Measurements from ENCODE around the gene SMIM41.

Gene SMIM41

DNA sequence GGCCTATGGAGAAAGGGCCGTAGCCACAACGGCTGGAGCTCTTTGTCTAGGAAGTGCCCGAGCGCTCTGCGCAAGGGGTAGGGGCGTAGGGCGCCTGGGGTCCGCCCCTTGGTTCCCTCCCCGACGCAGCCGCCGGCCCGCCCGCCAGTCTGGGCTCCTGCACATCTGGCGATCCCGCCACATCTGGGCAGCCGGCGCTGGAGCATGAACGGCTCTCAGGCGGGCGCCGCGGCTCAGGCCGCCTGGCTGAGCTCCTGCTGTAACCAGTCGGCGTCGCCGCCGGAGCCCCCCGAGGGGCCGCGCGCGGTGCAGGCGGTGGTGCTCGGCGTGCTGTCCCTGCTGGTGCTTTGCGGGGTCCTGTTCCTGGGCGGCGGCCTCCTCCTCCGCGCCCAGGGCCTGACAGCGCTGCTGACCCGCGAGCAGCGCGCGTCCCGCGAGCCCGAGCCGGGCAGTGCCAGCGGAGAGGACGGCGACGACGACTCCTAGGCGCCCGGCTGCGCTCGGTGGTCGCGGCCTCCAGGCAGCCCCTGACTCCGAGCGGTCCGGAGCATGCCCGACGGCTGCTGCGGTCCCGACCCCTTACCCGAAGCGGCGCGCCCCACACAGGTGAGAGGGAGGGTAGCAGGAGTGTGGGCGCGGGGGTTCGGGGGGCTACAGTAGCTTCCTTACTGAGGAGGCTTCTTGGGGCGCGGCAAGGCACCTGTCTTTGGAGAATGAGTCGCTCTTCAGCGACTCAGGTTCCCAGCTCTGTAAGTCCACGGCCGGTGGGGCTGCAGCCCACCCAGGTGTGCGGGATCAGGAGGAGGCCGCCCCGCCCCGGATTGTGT, at the start of gene SMIM41:
Gene SMIM41 (plus strand): TSS at position 129 of the 827 bp plus-strand sequence. CDS start 76 bp downstream, at position 205.
- no peak for DNase-seq (ENCODE audit: low read depth)

DNA sequence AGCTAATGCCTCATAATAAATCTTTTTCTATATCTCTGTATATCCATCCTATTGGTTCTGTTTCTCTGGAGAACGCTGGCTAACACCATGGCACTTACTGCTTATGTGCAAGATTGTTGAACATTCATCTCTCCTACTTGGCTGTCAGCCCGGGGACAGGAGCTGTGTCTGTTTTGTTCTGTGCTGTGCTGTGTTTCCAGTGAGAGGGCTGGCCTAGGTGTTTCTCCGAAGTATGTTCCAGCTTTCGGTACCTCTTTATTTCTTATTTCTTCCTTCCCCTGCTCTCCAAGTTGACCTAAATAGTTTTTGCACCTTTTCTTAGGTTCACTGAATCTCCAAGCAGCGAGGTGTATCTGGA, 47.1 kb upstream of the SMIM41 start:
- peak; percentile 70 for DNase-seq (ENCODE audit: low read depth)

DNA sequence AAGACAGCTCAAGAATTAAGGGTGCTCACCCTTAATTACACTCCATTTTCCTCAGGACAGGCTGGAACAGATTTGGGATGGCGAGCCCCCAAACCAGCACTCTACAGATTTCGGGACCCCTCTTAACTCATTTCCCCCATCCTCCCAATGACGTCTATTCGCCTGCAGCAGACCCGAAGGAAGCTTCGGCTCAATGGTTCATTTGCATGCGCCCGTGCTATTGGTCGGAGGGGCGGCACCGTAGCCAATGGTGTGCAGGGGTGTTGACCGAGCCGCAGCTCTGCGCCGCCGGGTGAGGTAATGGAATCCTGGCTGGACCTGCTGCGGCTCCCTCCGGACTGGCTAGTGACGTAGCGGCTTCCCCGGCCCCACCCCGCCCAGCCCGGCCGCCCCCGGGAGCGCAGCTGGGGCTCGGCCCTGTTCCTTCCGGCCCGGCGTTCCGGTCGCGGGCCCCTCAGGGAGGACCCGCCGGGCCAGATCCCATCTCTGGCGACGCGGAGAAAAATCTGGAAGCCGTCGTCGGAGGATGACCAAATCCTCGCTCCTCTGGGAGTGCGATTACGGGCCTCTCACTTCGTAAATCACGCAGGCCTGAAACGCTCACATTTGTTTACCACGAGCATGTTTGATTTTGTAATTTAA, 46.6 kb upstream of the SMIM41 start:
- peak; percentile 98 for DNase-seq (ENCODE audit: low read depth)

DNA sequence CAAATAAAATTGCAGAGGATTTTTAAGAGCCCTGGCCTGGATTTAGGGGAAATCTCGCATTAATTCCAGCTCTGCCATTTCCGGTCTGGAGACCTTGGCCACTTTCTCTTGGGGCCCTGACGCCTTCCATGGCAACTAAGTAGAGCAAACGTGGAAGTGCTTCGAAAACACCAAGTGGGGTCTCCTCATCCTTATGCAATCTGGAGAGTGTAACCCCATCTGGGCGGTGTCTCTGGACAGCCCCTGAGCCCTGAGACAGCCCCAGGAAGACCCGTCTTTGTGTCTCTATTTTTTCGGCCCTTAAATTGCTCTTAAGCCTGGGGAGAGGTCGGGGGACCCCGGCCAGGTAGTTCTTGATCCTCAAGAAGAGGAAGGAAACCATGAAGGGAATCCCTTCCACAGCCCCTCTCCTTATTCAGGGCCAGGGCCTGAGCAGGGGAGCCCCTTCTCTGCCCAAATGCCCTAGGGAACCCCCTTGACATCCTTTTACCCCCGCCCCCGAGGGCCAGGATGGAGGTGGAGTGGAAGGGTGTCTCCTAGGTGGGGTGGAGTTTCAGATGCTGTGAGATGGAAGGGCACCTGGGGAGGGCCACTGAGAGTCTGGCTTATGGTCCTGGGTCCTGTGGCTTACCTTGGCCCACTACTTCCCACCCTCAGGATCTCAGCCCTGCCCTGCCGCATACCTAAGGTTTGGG, 45.9 kb upstream of the SMIM41 start:
- no peak for DNase-seq (ENCODE audit: low read depth)

DNA sequence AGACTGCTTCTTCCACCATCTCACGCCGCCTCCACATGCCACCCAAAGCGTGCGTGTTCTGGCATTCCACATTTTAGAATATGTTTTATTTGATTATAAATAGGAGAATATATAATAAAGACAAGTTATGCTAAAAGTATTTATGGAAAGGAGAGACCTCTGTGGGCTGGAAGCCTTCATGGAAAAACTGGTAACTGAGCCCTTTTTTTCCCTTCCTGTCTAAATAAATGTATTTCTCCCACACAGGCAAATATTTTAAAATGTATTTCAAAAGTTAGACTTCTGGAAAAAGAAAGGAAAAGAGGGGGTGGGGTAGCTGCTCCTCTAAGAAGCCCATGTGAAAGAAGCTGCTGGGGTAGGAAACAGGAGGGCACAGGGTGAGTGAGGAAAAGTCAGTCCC, 44.3 kb upstream of the SMIM41 start:
- DNase-seq (ENCODE audit: low read depth) = no peak

DNA sequence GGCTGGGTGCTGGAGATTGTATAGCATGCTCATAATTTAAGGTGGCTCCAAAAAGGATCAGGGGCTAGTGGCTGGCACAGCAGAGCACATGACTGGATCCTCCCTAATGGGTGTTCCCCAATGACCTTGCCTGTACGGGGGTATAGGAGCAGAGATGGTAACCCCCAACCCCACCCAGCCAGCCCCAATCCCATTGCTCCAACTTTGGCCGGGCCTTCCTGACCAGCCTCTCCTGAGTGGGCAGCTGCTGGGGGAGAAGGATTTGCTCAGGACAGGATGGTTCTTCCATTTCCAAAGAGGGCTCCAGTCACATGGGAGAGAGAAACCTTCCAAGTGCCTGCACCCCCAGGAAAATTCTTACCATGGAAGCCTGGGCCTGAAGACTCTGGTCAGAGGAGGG, 43.6 kb upstream of the SMIM41 start:
- DNase-seq (ENCODE audit: low read depth) = no peak

DNA sequence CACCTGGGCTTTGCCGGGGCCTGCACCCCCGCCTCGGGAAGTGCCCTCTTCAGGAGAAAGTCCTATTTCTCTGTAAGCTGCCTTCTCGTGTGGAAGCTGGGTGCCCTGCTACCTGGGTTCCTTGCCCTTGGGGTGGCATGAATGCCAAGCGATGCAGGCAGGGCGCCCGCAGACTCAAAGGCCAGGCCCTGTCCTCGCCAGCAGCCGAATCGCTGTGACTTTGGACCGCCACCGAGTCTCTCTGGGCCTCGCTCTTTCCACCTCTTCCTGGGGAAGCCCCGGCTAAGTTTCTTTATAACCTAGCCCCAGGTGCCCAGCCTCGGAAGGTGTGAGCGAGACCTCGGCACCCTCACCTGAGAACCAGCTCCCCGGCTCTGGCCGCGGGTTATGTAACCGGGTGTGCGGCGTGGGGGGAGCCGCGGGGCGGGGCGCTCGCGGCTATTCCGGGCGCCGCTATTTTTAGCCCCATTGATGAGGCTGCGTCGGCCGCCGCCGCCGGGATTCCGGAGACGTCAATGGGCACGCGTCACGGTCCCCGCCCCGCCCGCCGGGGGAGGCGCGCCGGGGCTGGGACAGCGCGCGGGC, 42.8 kb upstream of the SMIM41 start:
- DNase-seq (ENCODE audit: low read depth) = peak; percentile 85

DNA sequence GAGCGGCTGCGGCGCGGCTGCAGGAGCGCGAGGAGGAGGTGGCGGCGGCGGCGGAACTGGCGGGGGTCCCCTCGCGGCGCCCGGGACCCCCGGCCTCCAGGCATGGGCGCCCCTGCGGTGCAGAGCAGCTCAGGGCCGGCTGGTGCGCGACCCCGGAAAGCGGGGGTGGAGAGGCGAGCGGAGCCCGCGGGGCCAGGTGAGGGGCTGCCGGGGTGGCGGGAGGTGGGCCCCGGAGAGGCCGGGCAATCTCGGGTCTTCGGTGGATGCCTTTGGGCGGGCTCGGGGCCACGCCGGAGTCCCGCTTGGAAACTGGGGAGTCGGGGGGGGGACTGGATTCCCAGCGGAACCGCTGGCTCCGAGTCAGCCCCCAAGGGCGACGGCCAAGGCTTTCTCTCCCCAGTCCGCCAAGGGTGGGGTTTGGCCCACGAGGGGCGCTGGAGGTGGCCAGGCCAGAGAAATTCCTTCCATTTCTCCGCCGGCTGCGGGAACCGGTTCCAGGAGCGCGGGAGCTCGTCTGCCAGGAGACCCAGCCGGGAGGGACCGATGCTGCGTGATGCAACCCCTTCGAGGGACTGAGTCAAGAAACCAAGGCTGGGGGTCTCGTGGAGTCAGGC, 42.1 kb upstream of the SMIM41 start:
- DNase-seq (ENCODE audit: low read depth) = peak; percentile 63

DNA sequence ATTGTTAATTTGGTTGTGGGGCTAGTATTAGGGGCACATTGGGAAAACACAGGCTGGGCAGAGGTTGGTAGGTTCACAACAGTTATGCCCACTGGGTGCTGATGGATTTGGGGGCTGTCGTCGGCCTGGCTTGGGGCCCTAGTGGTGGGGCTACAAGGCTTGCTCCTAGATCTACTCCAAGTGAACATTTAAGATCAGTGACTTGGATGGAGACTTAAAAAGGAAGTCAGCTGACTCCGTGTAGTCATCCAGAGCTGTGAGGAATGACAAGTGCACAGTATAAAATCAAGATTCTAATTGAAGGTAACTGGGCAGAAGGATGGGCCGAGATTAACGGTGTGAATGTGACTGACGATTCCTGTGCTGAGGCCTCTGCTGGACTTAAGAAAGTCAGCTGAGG, 41.1 kb upstream of the SMIM41 start:
- peak; percentile 45 for DNase-seq (ENCODE audit: low read depth)

DNA sequence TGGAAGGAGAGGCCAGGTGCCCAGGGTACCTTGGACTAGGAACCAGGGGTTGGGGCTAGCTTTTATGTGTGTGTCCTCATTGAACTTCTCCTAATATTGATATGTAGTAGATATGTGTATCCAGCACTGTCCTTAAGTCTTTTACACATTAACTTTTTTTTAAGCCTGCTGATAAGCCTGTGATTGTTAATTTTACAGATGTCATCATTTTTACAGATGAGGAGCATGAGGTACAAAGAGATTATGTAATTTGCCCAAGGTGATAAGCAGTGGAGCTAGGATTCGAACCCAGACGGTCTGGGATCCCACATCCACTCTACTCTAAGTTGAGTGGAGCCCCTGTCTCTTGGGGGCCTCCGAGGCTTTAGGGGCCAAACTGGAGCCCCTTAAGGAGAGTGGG, 38.5 kb upstream of the SMIM41 start:
- DNase-seq (ENCODE audit: low read depth) = no peak

DNA sequence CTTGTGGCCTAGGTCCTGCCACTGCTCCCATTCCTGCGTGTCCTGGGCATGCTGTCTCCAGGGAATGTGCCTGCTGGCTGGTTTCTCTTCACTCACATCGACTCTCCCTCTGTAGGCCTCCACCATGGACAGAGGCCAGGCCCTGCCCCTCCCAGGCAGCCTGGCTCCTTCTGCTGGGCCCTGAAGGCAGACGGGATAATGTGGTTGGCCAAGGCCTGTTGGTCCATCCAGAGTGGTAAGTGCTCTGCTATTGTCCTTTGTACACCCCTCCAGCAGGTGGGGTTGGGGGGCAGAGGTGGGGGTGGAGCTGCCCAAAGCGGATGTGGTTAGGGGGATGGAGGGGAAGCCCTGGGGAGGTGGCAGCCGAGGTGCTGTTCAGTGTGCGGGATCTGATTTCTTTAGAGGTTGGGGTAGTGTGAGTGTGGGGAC, 37.8 kb upstream of the SMIM41 start:
- peak; percentile 73 for DNase-seq (ENCODE audit: low read depth)

DNA sequence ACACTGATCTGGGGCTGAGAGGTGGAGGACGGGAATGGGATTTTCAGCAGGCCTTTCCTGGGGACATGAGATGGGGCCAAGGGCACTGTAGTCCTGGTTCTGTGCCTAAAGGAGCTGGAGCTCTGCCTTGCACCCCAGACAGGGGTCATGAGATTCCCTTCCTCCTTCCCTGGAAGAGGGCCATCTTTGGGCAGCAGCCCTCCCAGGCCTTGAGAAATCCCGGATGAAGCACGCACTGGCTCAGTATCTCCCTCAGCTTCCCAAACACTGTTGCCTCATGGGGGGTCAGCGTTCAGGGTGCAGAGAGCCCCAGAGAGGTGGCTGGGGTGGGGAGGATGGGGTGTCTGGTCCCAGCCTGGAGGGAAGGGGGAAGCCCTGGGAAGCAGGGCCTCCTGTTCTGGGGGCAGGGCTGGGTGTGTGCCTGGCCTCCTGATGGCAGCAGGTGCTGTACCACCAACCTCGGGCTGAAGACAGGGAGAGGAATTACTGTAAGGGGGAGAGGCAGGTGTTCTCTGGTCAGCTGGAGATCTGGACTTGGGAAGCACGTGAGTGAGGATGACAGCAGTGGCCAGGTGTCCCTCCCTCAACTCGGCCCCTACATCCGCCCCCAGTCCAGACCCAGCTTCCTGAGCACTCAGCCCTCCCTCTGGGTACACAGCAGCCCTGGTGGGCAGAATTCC, 36.7 kb upstream of the SMIM41 start:
- DNase-seq (ENCODE audit: low read depth) = no peak

DNA sequence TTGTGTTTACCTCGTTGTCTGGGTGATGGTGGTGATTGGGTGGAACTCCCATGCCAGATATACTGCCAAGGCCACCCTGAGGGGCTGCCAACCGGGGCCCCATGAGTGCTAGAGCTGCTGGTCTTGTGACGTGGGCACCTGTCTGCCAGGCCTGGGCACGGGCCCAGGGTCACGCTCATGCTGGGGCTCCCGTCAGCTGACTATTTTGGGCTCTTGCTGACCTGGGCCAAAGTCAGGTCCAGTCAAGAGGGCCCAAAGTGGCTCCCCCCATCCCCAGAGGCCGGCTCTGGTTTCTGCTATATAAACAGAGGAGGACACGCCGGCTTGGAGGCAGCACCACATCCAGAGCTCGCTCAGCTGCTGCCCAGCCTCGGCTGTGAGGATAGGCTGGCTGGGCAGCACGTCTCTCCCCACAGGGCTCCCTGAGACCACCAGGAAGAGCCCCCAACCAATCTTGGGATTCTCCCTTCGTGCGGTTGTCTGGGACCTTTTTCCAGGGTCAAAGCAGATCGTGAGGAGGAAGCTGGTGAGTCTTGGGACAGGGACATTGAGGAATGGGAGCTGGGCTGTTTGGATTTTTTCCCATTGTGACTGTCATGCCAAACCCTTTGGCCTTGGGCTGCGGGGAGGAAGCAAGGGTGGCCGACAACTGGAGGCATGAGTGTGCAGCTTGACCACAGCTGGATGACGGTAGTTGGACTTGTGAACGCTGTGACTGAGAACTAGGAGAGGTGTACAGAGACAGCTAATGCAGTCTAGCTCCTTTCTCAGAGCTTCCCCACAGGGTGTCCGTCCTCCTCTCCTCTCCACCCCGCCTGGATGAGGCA, 35.9 kb upstream of the SMIM41 start:
- DNase-seq (ENCODE audit: low read depth) = peak; percentile 74

DNA sequence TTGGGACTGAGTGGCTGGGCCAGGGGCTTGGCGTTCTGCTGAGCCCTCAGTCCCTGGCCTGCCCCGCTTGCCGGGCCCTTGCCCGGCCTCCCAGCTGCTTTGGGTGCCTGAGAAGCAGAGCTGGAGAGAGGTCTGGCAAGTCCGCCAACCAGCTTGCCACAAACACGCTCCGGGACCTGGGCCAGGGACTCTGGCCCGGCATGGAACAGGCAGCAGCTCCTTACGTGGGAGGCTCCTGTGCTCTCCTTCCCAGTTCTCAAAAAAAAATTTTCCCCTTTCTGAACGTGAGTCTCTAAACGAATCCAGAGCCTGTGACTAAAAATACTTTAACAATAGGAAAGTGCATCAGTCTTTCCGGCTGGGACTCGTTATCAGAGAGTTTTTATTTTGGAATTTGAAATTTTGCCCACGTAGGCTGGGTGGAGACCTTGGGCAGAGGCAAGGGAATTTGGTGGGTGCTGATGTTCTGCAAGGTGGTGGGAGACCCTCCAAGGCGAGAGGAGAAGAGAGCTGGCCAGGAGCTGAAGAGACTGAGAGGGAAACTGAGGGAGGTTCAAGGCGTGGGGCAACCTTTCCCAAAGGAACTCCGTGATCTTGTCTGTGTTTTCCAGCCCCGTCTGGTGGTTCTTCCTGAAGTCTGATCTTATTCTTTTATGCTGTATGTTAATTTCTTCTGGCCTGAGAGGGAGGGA, 35.1 kb upstream of the SMIM41 start:
- DNase-seq (ENCODE audit: low read depth) = peak; percentile 92

DNA sequence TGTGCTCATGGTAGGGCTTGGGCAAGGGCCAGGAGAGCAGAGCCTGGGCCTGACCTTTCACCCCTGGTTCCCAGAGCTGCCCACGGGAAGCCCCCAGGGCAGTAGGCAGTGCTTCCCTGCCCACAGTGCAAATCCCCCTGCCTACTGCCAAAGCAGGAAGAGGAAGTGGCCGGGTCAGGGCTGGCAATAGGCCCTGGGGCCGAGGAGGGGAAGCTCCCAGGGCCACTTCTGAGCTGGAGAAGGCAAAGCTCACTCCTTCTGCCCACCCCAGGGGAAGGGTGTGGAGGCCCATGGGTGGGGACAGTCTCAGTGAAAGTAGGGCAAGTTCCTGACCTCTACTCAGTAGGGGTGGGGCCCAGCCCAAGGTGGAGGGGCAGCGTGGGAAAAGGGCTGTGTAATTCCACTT, 33.7 kb upstream of the SMIM41 start:
- DNase-seq (ENCODE audit: low read depth) = no peak

DNA sequence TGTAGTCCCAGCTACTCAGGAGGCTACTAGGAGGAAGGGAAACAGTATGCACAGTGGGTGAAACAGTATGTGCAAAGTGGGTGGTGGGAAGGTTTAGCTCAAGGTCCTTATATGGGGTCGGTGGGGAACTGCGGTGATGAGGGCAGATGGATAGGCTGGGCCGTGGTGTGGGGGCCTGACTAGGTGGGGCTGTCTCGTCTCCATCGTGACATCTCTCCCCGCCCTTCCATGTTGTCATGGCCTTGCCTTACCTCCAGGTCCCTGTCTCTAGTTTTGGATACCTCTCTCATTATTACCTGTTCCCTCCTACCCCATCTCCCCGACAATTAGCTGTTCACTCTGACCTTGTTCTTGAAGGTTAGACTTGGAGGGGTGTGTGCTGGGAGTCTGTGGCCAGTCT, 32.6 kb upstream of the SMIM41 start:
- no peak for DNase-seq (ENCODE audit: low read depth)

DNA sequence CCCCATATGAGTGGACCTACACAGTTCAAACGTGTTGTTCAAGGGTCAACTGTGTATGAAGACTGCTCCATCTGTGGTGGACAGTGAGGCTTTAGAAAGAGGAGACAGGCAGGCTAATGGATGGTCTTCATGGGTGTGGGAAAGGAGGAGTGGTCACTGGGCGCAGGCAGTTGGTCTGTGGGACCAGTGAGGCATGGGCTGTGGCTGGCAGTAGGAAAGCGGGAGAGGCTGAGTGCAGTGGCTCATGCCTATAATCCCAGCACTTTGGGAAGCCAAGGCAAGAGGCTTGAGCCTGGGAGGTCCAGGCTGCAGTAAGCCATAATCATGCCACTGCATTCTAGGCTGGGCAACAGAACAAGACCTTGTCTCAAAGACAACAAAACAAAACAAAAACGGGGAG, 30.2 kb upstream of the SMIM41 start:
- DNase-seq (ENCODE audit: low read depth) = no peak

DNA sequence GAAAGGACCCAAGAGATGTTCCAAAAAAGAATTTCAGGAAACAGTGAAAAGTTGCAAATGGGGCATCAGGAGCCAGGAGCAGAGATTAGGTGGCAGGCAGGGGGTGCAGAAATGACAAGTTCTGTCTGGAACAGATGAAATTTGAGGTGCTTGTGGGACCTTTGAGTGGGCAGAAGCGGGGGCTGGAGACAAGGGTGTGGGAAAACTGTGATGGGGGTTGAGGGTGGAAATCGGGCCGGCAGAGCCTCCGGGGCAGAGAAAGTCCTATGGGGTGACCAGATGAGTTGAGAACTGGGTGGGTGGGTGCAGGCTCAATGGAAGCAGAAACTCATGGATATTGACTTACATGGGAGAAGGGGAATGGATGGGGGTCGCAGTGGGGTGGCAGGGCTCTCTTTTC, 29.8 kb upstream of the SMIM41 start:
- DNase-seq (ENCODE audit: low read depth) = no peak

DNA sequence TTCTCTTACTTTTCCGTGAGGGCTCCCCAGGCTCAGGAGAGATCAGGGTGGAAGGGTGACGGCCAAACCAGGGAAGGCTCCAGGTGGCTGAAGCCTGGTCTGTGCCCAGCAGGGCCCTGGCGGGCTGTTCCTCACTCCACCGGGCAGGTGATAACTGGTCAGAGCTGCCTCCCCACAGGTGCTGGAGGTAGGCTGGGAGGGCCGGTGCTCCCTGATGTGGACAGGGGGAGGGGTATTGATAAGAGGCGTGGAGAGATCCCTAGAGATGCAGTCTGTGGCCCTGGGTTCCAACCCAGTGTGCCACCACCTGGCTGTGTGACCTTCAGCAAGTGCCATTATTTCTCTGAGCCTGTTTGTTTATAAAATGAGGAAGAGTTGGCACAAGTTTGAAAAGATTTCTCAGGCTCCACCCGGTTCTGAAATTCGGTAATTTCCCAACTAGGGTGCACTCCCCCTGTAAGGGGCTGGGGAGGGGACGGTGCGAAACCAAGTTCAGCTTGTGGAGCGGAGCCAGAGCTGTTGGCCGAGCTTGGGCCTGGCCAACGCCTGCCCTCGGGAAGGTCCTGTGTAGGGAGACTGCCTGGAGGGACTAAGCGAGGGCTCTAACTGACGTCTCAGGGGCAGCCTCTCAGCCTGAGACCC, 29.3 kb upstream of the SMIM41 start:
- DNase-seq (ENCODE audit: low read depth) = no peak

Data from EH (cell line).